NOMO-1 treated with DMSO at 0.1 percent for 48 hours (cell line): Measurements from ENCODE around the gene SHKBP1.

Source experiments
- DNase-seq: peaks from one replicate; lab custom pipeline; 2025; ENCODE audit not compliant: unreplicated experiment; lab: John Stamatoyannopoulos, UW

Gene SHKBP1

GRCh38 chr19:40599331-40599901 is 22.7 kb downstream of the SHKBP1 start:
- no peak for DNase-seq

GRCh38 chr19:40599902-40600569 is 23.4 kb downstream of the SHKBP1 start:
- DNase-seq = no peak

- no peak for DNase-seq
Observed at GRCh38 chr19:40600570-40601133, 24.0 kb downstream of the SHKBP1 start.

- DNase-seq = no peak
Observed at GRCh38 chr19:40601134-40601974, 24.7 kb downstream of the SHKBP1 start, which contains the start of gene LTBP4. TSS of gene LTBP4 (plus strand) at chr19:40601369. CDS start at chr19:40601388, 19 bp downstream.

GRCh38 chr19:40603071-40603388 is 26.4 kb downstream of the SHKBP1 start:
- DNase-seq = no peak

- DNase-seq = peak; percentile 97
Observed at GRCh38 chr19:40603389-40604170, 26.9 kb downstream of the SHKBP1 start.

- DNase-seq = no peak
Observed at GRCh38 chr19:40604171-40604646, 27.5 kb downstream of the SHKBP1 start.

GRCh38 chr19:40604647-40605215 is 28.1 kb downstream of the SHKBP1 start:
- no peak for DNase-seq

- DNase-seq = peak; percentile 78
Observed at GRCh38 chr19:40605216-40605971, 28.7 kb downstream of the SHKBP1 start.

- no peak for DNase-seq
Observed at GRCh38 chr19:40607311-40608239, 30.9 kb downstream of the SHKBP1 start.

GRCh38 chr19:40608240-40608621 is 31.6 kb downstream of the SHKBP1 start:
- no peak for DNase-seq

GRCh38 chr19:40608957-40609356 is 32.3 kb downstream of the SHKBP1 start:
- no peak for DNase-seq

GRCh38 chr19:40609561-40610395 is 33.1 kb downstream of the SHKBP1 start:
- peak; percentile 86 for DNase-seq

- DNase-seq = no peak
Observed at GRCh38 chr19:40610396-40611064, 33.9 kb downstream of the SHKBP1 start.

- no peak for DNase-seq
Observed at GRCh38 chr19:40611096-40611495, 34.4 kb downstream of the SHKBP1 start.

GRCh38 chr19:40611900-40612698 is 35.4 kb downstream of the SHKBP1 start:
- DNase-seq = no peak
